ENCODE data around the gene SMOC2.
"Not testable (repeated sequence)": the region's sequence is repeated elsewhere in the genome, so short reads cannot be mapped to it uniquely, and the experiment has no call there.

The SMOC2 gene

DNA sequence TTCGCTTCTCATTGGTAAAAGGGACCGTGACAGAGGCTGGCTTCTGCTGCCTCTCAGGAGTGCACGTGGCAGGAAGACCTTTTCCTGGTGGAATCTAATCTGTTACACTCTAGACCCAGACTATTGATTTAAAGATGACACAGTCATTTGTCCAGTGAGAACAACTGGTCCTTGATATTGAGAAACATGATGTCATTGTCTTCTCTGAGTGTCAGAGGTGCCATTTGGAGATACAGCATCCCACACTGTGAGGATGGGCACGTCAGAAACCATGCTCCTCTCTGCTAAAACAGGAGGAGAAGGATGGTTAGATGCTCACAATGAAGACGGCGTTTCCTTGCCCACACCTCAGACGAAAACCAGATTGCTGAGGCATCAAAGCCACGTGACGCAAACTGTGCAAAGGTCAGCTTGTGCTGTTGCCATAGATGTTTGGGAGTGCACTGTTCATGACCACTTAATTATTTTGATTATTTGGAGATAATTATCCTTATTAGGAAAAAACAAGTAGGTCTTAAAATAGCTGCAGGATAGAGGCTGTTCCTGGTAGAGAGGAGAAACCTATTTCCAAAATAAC lies 169.0 kb downstream of the SMOC2 start:
- no peaks in the 10 kb centered on the region for H3K36me3 ChIP-seq (ENCODE audit: insufficient read depth, low read length)
- TF ChIP-seq POLR2AphosphoS5 (IDR thresholded peaks at IDR 0.05; ENCODE audit: borderline replicate concordance, low read depth, low read length) (no peak), EZH2 (IDR thresholded peaks at IDR 0.05) (no peak), FOXP2 (optimal IDR thresholded peaks at IDR 0.05; ENCODE audit: control extremely low read depth, extremely low read length, insufficient read depth) (no peak)
- no peak overlapping the region for H3K4me3 ChIP-seq
- no peaks in the 10 kb centered on the region for H3K9me3 ChIP-seq (ENCODE audit: low read depth, low read length)
- H3K27ac ChIP-seq, result no peak overlapping the region
- no peak for DNase-seq (ENCODE audit: low read depth, low spot score)
- H3K9ac ChIP-seq (ENCODE audit: insufficient read length), result no peak overlapping the region

DNA sequence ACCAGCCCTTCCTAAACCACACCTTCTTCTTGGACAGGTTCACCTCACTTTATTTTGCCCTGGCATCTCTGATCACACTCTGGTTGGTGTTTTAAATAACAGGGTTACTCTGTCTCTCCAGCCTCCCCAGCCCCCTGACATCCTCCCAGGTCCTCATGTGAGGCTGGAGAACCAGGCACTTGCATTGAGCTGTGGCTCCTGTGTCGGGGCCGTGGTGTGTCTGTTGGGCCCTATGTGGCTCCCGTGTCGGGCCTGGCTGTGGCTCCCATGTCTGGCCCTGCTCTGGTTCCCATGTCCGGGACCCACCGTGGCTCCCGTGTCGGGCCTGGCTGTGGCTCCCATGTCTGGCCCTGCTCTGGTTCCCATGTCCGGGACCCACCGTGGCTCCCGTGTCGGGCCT lies 170.0 kb downstream of the SMOC2 start:
- H3K36me3 ChIP-seq (ENCODE audit: insufficient read depth, low read length); DNase-seq (ENCODE audit: low read depth, low spot score); H3K9me3 ChIP-seq (ENCODE audit: low read depth, low read length); H3K27ac ChIP-seq; H3K9ac ChIP-seq (ENCODE audit: insufficient read length); H3K4me3 ChIP-seq: not testable (repeated sequence)

DNA sequence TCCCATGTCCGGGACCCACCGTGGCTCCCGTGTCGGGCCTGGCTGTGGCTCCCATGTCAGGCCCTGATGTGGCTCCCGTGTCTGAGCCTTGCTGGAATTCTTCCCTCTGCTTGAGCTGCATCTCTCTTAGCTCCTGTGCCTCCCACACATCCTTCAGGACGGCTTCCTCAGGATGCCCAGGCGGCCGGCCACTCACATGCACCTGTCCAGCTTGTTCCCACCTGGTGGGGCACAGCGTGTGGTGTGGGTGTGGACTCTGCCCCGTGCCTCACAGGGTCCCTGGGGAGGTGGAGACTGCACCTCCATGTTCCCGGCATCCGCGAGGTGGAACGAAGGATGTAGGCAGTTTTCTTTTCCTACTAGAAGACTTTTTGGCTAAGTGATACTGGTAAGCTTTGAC lies 170.7 kb downstream of the SMOC2 start:
- H3K4me3 ChIP-seq, result no peak overlapping the region
- TF ChIP-seq EZH2 (IDR thresholded peaks at IDR 0.05) (no peak), FOXP2 (optimal IDR thresholded peaks at IDR 0.05; ENCODE audit: control extremely low read depth, extremely low read length, insufficient read depth) (no peak), POLR2AphosphoS5 (IDR thresholded peaks at IDR 0.05; ENCODE audit: borderline replicate concordance, low read depth, low read length) (no peak)
- H3K9me3 ChIP-seq (ENCODE audit: low read depth, low read length), result no peaks in the 10 kb centered on the region
- DNase-seq (ENCODE audit: low read depth, low spot score), result no peak
- H3K27ac ChIP-seq, result no peak overlapping the region
- H3K36me3 ChIP-seq (ENCODE audit: insufficient read depth, low read length), result no peaks in the 10 kb centered on the region
- H3K9ac ChIP-seq (ENCODE audit: insufficient read length), result no peak overlapping the region

DNA sequence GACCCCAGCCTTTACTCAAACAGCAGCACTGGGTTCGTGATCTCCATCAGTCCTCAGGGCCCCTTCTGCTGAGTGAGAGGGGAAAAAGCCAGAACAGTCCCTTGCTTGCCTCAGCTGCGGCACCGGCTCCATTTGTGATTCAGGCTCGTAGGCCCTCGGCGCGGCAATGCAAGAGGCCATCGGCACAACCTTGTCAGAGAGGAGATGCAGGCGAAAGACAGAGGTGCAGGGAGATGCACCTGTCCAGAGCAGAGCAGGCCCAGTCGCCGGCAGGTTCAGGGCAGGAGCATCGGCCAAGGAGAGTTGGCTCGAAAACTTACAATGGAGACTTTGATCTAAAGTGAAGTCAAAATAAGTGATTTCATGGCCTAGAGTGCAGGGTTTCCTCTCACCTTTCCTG lies 171.6 kb downstream of the SMOC2 start:
- Histone ChIP-seq H3K27ac (no peak overlapping the region), H3K36me3 (ENCODE audit: insufficient read depth, low read length) (no peaks in the 10 kb centered on the region), H3K9ac (ENCODE audit: insufficient read length) (no peak overlapping the region), H3K9me3 (ENCODE audit: low read depth, low read length) (no peaks in the 10 kb centered on the region), H3K4me3 (no peak overlapping the region)
- DNase-seq (ENCODE audit: low read depth, low spot score), result no peak
- TF ChIP-seq EZH2 (IDR thresholded peaks at IDR 0.05), result no peak
- TF ChIP-seq FOXP2 (optimal IDR thresholded peaks at IDR 0.05; ENCODE audit: control extremely low read depth, extremely low read length, insufficient read depth), result no peak
- TF ChIP-seq POLR2AphosphoS5 (IDR thresholded peaks at IDR 0.05; ENCODE audit: borderline replicate concordance, low read depth, low read length), result no peak

DNA sequence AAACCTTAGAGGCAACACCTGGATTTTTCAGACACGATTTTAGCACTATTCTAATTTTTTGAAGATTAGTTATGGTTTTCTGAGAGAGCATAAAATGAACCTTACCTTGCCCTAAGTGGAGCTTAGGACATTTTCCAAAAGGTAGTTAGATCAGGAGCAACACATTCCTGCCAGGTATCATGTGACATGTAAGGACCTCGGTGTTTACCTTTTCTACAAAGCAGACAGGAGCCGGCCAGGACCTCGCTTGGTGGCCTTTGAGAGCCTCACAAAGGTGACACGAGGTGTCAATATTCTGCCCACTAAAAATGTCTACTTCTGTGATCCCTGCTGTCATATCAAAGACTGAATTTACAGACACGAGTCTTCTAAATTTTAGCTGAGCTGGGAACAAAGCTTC lies 174.9 kb downstream of the SMOC2 start:
- Histone ChIP-seq H3K36me3 (ENCODE audit: insufficient read depth, low read length) (no peaks in the 10 kb centered on the region), H3K9me3 (ENCODE audit: low read depth, low read length) (no peaks in the 10 kb centered on the region), H3K27ac (no peak overlapping the region), H3K9ac (ENCODE audit: insufficient read length) (no peak overlapping the region), H3K4me3 (no peak overlapping the region)
- TF ChIP-seq EZH2 (IDR thresholded peaks at IDR 0.05), result no peak
- no peak for DNase-seq (ENCODE audit: low read depth, low spot score)

DNA sequence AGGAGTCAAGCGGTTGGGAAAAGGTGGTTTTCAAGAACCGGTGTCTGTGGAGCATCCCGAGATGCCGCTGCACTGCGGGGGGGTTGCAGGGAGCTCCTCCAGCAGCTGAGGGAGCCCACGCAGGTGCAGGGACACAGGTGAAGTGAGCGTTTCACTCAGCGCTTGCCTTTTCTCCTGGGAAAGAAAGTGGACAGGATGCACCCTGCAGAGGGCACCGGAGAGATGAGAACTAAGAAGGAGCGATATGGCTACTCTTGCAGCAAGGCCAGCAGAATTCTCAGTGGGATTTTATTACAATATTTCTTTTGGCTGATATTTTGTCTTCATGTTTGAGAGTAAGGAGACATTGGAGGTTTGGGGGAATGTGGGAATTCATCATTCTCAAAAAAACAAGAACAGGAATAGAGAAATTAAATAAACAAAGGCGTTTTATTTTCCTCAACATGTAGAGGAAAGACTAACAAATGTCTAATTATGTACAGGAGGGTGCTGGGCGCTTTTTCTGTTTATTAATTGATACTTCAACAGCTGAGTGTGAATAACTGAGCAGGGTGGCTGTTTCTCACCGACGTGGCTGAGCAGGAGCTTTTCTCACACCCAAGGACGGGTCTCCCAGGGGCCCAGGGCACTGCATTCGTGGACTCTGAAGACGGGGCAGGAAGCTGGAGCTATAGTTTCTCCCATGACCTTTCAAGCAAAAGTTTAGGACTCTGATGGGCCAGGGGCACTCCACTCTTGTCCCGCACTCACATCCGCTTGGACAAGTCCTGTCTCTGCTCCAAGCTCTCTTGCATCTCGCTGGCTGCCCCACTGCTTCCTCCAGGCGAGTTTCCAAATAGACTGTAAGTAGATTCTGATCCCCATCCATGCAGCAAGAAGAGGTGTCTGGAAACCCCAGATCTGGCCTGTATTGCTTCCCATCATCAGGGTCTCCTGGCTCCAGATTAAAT lies 176.1 kb downstream of the SMOC2 start:
- Histone ChIP-seq H3K9me3 (ENCODE audit: low read depth, low read length) (no peaks in the 10 kb centered on the region), H3K36me3 (ENCODE audit: insufficient read depth, low read length) (no peaks in the 10 kb centered on the region), H3K9ac (ENCODE audit: insufficient read length) (no peak overlapping the region), H3K4me3 (no peak overlapping the region), H3K27ac (no peak overlapping the region)
- no peak for DNase-seq (ENCODE audit: low read depth, low spot score)
- TF ChIP-seq FOXP2 (optimal IDR thresholded peaks at IDR 0.05; ENCODE audit: control extremely low read depth, extremely low read length, insufficient read depth) (no peak), EZH2 (IDR thresholded peaks at IDR 0.05) (no peak), POLR2AphosphoS5 (IDR thresholded peaks at IDR 0.05; ENCODE audit: borderline replicate concordance, low read depth, low read length) (no peak)

DNA sequence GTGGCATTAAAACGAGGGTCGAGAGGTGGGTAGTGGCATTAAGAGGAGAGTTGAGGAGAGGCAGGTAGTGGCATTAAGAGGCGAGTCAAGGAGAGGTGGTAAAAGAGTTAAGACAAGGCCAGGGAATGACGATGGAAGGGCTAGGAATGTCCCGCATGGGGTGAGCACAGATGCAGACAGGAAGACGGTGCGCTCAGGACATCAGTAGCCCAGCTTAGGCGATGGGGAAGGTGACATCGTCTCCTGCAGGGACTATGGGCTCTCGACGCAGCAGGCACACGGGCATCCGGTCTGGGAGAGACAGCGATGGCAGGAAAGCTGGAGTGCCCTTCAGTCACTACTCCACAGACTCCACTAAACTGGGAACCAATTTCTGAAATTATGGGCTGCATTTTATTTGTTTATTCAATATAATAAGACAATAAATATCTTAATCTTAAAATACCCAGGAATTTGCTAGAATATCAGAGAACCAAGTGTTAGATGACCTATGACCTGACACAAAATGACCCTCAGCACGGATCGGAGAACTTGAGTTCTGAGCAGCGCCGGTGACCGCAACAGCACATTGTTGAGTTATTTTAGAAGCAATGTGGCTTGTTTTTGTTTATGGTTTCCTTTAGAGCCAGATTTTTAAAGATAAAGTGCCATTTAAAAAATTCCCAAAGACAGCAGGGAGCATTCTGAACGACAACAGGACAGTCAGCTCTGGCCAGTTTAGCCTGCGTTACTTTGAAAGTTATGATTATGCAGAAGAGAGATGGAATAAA lies 177.7 kb downstream of the SMOC2 start:
- H3K9me3 ChIP-seq (ENCODE audit: low read depth, low read length), result no peaks in the 10 kb centered on the region
- H3K27ac ChIP-seq, result no peak overlapping the region
- DNase-seq (ENCODE audit: low read depth, low spot score), result no peak
- TF ChIP-seq EZH2 (IDR thresholded peaks at IDR 0.05) (no peak), POLR2AphosphoS5 (IDR thresholded peaks at IDR 0.05; ENCODE audit: borderline replicate concordance, low read depth, low read length) (no peak), FOXP2 (optimal IDR thresholded peaks at IDR 0.05; ENCODE audit: control extremely low read depth, extremely low read length, insufficient read depth) (no peak)
- H3K36me3 ChIP-seq (ENCODE audit: insufficient read depth, low read length), result no peaks in the 10 kb centered on the region
- H3K9ac ChIP-seq (ENCODE audit: insufficient read length), result no peak overlapping the region
- no peak overlapping the region for H3K4me3 ChIP-seq

DNA sequence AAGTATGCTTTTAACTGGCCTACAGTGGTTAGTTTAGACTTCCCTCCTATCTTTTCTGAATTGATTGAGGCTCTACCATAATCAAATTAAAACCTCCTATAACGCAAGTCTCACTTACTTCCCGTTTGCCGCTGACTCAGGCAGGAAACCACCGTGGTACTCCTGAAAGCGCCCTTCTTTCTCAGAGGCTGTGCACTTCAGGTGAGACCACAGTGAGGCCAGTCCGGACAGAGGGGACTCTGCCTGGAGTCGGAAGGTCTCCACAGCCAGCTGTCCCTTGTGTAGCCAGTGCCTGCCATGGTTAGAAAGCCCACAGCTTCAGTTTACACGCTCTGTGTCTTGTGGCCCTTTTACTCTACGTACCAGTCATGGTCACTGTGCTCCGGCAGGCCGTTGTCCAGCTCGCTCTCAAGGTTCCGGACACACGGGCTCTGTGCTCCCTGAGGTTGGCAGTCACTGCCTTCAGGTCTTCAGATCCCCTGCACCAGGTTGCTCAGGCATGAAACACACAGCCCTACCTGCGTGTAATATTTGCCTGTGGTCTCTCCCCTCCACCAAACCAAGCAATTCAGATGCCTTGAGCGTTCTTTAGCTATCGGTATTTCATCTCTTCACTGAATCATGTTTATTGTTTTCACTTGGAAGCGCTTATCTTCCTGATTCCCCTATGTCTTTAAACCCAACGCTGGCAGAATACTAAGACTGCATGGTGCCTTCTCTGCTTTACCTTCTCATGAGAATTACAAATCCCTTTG lies 178.8 kb downstream of the SMOC2 start:
- no peak overlapping the region for H3K27ac ChIP-seq
- no peak overlapping the region for H3K9ac ChIP-seq (ENCODE audit: insufficient read length)
- no peak overlapping the region for H3K4me3 ChIP-seq
- H3K36me3 ChIP-seq (ENCODE audit: insufficient read depth, low read length), result no peaks in the 10 kb centered on the region
- TF ChIP-seq POLR2AphosphoS5 (IDR thresholded peaks at IDR 0.05; ENCODE audit: borderline replicate concordance, low read depth, low read length) (no peak), FOXP2 (optimal IDR thresholded peaks at IDR 0.05; ENCODE audit: control extremely low read depth, extremely low read length, insufficient read depth) (no peak), EZH2 (IDR thresholded peaks at IDR 0.05) (no peak)
- H3K9me3 ChIP-seq (ENCODE audit: low read depth, low read length), result no peaks in the 10 kb centered on the region
- DNase-seq (ENCODE audit: low read depth, low spot score), result no peak
